ENCODE results near the gene AIFM3. TPM values are rescaled to one million over a fixed set of nuclear protein-coding genes. Genes with fewer than 3 reads are reported as not detected.

The AIFM3 gene
- total and polyA plus RNA-seq, 2 experiments from 2014 or later: 0.65 TPM; not detected in 1

DNA sequence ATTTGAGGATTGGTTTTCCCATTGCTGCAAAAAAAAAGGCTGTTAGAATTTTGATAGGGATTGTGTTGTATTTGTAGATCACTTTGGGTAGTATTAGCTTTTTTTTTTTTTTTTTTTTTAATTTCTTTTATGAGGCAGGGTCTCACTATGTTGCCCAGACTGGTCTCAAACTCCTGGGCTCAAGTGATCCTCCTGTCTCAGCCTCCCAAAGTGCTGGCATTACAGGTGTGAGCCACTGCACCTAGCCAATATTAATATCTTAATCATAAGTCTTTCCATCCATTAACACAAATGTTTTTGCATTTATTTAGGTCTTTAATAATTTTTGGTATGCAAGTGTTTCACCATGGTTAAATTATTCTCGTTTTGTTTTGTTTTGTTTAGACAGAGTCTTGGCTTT, 23.0 kb upstream of the AIFM3 start:
- peaks cover 100% of the 10 kb centered on the region for H3K79me2 ChIP-seq (ENCODE audit: insufficient read depth)
- no peak overlapping the region for H3K4me2 ChIP-seq (ENCODE audit: unreplicated experiment)
- no peak overlapping the region for H3K27ac ChIP-seq
- H3K9me2 ChIP-seq (ENCODE audit: insufficient read depth): no peaks in the 10 kb centered on the region
- WGBS, 2 experiments (ENCODE audit: low coverage in 1 of 2, low lambda C conversion rate in 2 of 2, missing lambda C conversion rate in 2 of 2): 3 to 8% methylated on average over 1 of the region's 1 CpG
- H3K9ac ChIP-seq: no peak overlapping the region
- H2AFZ ChIP-seq: no peak overlapping the region
- H3F3A ChIP-seq (ENCODE audit: insufficient read depth): peaks cover 32% of the 10 kb centered on the region
- H3K4me3 ChIP-seq: no peak overlapping the region
- no peaks in the 10 kb centered on the region for H3K27me3 ChIP-seq (replicated peaks; ENCODE audit: insufficient read depth)
- TF ChIP-seq EZH2phosphoT487 (IDR thresholded peaks at IDR 0.05; ENCODE audit: insufficient read depth, low read depth) (no peak), EZH2 (IDR thresholded peaks at IDR 0.05; ENCODE audit: insufficient read depth, poor library complexity, severe bottlenecking) (no peak)
- H3K36me3 ChIP-seq (ENCODE audit: low read depth): no peaks in the 10 kb centered on the region
- H3K4me1 ChIP-seq (ENCODE audit: insufficient read depth): peaks cover 34% of the 10 kb centered on the region
- peaks cover 67% of the 10 kb centered on the region for H4K20me1 ChIP-seq (ENCODE audit: insufficient read depth)
- in situ Hi-C loops (cut with MboI): no loop called here
- DNase-seq: no peak
- no peaks in the 10 kb centered on the region for H3K9me3 ChIP-seq (ENCODE audit: low read depth)

DNA sequence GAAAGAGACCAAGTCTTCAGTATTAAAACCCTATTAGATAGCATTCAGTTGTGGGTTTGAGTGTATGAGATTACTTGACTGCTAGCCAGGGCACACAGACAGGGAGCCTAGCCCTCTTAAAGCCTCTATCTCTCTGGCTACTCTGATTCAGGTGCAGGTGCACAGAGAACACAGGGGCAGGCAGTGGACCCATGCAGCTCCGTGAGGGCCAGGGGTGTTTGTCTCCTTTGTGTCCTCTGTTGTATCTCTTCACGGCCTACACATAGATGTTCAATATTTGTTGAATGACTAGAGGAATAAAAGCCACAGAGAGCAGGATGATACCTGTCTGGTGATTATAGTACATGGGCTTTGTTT, 21.5 kb upstream of the AIFM3 start:
- Histone ChIP-seq H2AFZ (no peak overlapping the region), H4K20me1 (ENCODE audit: insufficient read depth) (peaks cover 60% of the 10 kb centered on the region), H3K4me1 (ENCODE audit: insufficient read depth) (peaks cover 25% of the 10 kb centered on the region), H3K4me2 (ENCODE audit: unreplicated experiment) (no peak overlapping the region), H3K79me2 (ENCODE audit: insufficient read depth) (peaks cover 100% of the 10 kb centered on the region), H3K9me2 (ENCODE audit: insufficient read depth) (no peaks in the 10 kb centered on the region), H3F3A (ENCODE audit: insufficient read depth) (peaks cover 26% of the 10 kb centered on the region), H3K36me3 (ENCODE audit: low read depth) (peaks cover 11% of the 10 kb centered on the region; the same call in 1 of the 2 replicates), H3K27me3 (replicated peaks; ENCODE audit: insufficient read depth) (no peaks in the 10 kb centered on the region), H3K9ac (no peak overlapping the region), H3K4me3 (no peak overlapping the region), H3K27ac (no peak overlapping the region), H3K9me3 (ENCODE audit: low read depth) (no peaks in the 10 kb centered on the region)
- in situ Hi-C loops (cut with MboI): no loop called here
- WGBS, 2 experiments (ENCODE audit: low coverage in 1 of 2, low lambda C conversion rate in 2 of 2, missing lambda C conversion rate in 2 of 2): 96 to 98% methylated on average over 2 of the region's 2 CpGs
- no peak for DNase-seq
- no peak for TF ChIP-seq EZH2 (IDR thresholded peaks at IDR 0.05; ENCODE audit: insufficient read depth, poor library complexity, severe bottlenecking)
- TF ChIP-seq EZH2phosphoT487 (IDR thresholded peaks at IDR 0.05; ENCODE audit: insufficient read depth, low read depth): no peak

DNA sequence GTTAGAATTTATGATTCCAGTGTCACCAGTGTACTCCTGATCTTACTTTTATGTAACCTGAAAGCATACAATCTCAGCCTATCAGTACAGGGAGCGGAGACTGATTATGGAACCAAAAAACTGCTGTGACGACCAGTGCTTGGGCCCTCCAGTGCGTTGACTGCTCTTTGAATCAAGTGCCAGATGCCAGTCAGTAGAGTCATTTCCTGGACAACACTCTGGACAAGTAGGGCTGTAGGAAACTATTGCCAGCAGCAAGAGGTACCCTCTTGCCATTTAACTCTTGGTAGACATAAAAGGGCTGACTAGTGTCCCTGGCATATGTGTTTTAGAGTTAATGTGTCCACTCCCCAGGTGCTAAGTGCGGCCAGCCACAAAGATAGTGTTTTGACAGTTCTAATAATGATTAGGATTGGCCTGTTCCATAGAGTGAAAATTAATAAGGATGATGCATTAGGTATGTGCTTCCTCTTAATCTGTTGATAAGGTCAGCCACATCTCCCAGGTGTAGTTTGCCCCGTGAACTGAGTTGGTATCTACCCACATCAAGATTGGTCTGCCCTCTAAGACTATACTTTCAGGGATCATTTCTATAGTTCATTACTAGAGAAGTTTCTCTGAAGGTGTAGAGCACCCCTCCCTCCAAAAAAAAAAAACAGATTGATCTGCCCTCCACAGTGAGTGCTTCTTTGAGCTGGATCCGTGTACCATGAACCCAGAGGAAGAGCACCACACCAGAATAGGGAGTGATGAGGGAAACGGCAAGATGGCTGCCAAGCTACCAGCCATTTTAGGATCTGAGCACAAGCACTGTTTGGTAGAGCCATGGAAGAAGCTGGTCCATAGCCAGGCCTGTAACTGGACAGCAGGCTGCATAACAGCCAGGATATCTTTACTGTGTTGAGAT, 20.7 kb upstream of the AIFM3 start:
- no peak overlapping the region for H3K4me3 ChIP-seq
- no peaks in the 10 kb centered on the region for H3K9me3 ChIP-seq (ENCODE audit: low read depth)
- 78 to 80% methylated on average over 7 of the region's 7 CpGs for WGBS, 2 experiments (ENCODE audit: low coverage in 1 of 2, low lambda C conversion rate in 2 of 2, missing lambda C conversion rate in 2 of 2)
- peaks cover 19% of the 10 kb centered on the region for H3K36me3 ChIP-seq (ENCODE audit: low read depth)
- no peaks in the 10 kb centered on the region for H3K27me3 ChIP-seq (replicated peaks; ENCODE audit: insufficient read depth)
- peak; percentile 60 for DNase-seq
- H3K9me2 ChIP-seq (ENCODE audit: insufficient read depth): no peaks in the 10 kb centered on the region
- no peak overlapping the region for H2AFZ ChIP-seq
- peaks cover 100% of the 10 kb centered on the region for H3K79me2 ChIP-seq (ENCODE audit: insufficient read depth)
- TF ChIP-seq EZH2phosphoT487 (IDR thresholded peaks at IDR 0.05; ENCODE audit: insufficient read depth, low read depth) (no peak), EZH2 (IDR thresholded peaks at IDR 0.05; ENCODE audit: insufficient read depth, poor library complexity, severe bottlenecking) (no peak)
- no peak overlapping the region for H3K9ac ChIP-seq
- H3K4me1 ChIP-seq (ENCODE audit: insufficient read depth): peaks cover 19% of the 10 kb centered on the region
- H3F3A ChIP-seq (ENCODE audit: insufficient read depth): peaks cover 27% of the 10 kb centered on the region
- no peak overlapping the region for H3K27ac ChIP-seq
- in situ Hi-C loops (cut with MboI): no loop called here
- peaks cover 57% of the 10 kb centered on the region; the same call in 1 of the 2 replicates for H4K20me1 ChIP-seq (ENCODE audit: insufficient read depth)
- H3K4me2 ChIP-seq (ENCODE audit: unreplicated experiment): peak overlapping the region; percentile 50

DNA sequence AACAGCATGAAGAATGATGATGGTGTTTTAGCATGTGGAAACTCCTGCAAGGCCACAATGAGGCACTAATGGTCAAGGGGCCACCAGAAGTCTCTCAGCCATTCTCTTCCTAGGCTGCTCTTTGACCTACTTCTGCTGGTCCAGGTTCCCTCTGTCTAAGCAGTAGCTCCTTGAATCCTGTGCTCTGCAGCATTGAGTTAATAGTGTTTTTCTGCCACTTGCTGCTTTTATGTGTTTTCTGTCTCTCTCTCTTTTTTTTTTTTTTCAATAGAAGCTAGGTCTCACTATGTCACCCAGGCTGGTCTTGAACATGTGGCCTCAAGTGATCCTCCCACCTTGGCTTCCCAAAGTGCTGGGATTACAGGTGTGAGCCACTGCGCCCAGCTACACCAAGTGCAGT, 20.1 kb upstream of the AIFM3 start:
- no peak for TF ChIP-seq EZH2phosphoT487 (IDR thresholded peaks at IDR 0.05; ENCODE audit: insufficient read depth, low read depth)
- TF ChIP-seq EZH2 (IDR thresholded peaks at IDR 0.05; ENCODE audit: insufficient read depth, poor library complexity, severe bottlenecking): no peak
- H4K20me1 ChIP-seq (ENCODE audit: insufficient read depth): peaks cover 56% of the 10 kb centered on the region; the same call in 1 of the 2 replicates
- H3K4me1 ChIP-seq (ENCODE audit: insufficient read depth): peaks cover 19% of the 10 kb centered on the region
- H3K9me3 ChIP-seq (ENCODE audit: low read depth): no peaks in the 10 kb centered on the region
- no peak overlapping the region for H3K4me3 ChIP-seq
- H3K27me3 ChIP-seq (replicated peaks; ENCODE audit: insufficient read depth): no peaks in the 10 kb centered on the region
- no peak overlapping the region for H3K27ac ChIP-seq
- H2AFZ ChIP-seq: no peak overlapping the region
- 87 to 96% methylated on average over 1 of the region's 1 CpG for WGBS, 2 experiments (ENCODE audit: low coverage in 1 of 2, low lambda C conversion rate in 2 of 2, missing lambda C conversion rate in 2 of 2)
- in situ Hi-C loops (cut with MboI): no loop called here
- peaks cover 100% of the 10 kb centered on the region for H3K79me2 ChIP-seq (ENCODE audit: insufficient read depth)
- peaks cover 22% of the 10 kb centered on the region for H3F3A ChIP-seq (ENCODE audit: insufficient read depth)
- no peaks in the 10 kb centered on the region for H3K9me2 ChIP-seq (ENCODE audit: insufficient read depth)
- H3K36me3 ChIP-seq (ENCODE audit: low read depth): peaks cover 24% of the 10 kb centered on the region
- DNase-seq: no peak
- no peak overlapping the region for H3K9ac ChIP-seq
- no peak overlapping the region for H3K4me2 ChIP-seq (ENCODE audit: unreplicated experiment)

Measured in GM23248 (cell line).